Mesenchymal stem cell (in vitro differentiated cells and primary cell): ENCODE data around the gene KDM5B. TPM values are rescaled to one million over a fixed set of nuclear protein-coding genes. Genes with fewer than 3 reads are reported as not detected.
A peak's percentile ranks its signal among the peaks of the same experiment; 100 is the strongest.

Experiments
- DNase-seq: peaks from one replicate; pipeline ENCODE4 v3.0.0-alpha.2; 2013
- H2AFZ ChIP-seq: one replicate; pipeline ENCODE4 v1.6.1; 2013; ENCODE audit warnings: low read depth, mild to moderate bottlenecking, control low read depth, inconsistent platforms, low read length, moderate library complexity
- H2AK5ac ChIP-seq: 2 replicates; pipeline ENCODE4 v1.6.1; 2013; ENCODE audit warnings: low read length, moderate library complexity, mild to moderate bottlenecking, inconsistent platforms; ENCODE audit not compliant: severe bottlenecking
- H2BK120ac ChIP-seq: one replicate; pipeline ENCODE4 v1.6.1; 2013; ENCODE audit warnings: low read depth, mild to moderate bottlenecking, inconsistent platforms, low read length, moderate library complexity
- H2BK12ac ChIP-seq, 2 experiments: one replicate each; pipeline ENCODE4 v1.6.1; 2013; ENCODE audit warnings: inconsistent platforms in 2 of 2, low read length in 2 of 2, mild to moderate bottlenecking in 2 of 2, moderate library complexity in 2 of 2, control low read depth in 1 of 2
- H2BK15ac ChIP-seq: one replicate; pipeline ENCODE4 v1.6.1; 2013; ENCODE audit warnings: mild to moderate bottlenecking, low read depth, inconsistent platforms; ENCODE audit not compliant: poor library complexity, severe bottlenecking
- H2BK5ac ChIP-seq: 2 replicates; pipeline ENCODE4 v1.6.1; 2013; ENCODE audit warnings: low read depth, mild to moderate bottlenecking, low read length, control low read depth, inconsistent platforms; ENCODE audit not compliant: poor library complexity, severe bottlenecking
- H3K14ac ChIP-seq, 2 experiments: one replicate each; pipeline ENCODE4 v1.6.1; 2013; ENCODE audit warnings: inconsistent platforms in 2 of 2, low read length in 2 of 2, control low read depth in 1 of 2, mild to moderate bottlenecking in 1 of 2, moderate library complexity in 1 of 2
- H3K18ac ChIP-seq, 2 experiments: one replicate each; pipeline ENCODE4 v1.6.1; 2013; ENCODE audit warnings: inconsistent platforms in 2 of 2, low read length in 2 of 2, control low read depth in 1 of 2, low read depth in 1 of 2, mild to moderate bottlenecking in 1 of 2
- H3K23ac ChIP-seq, 2 experiments: one replicate each; pipeline ENCODE4 v1.6.1; 2013; ENCODE audit warnings: inconsistent platforms in 2 of 2, low read length in 2 of 2, mild to moderate bottlenecking in 2 of 2, moderate library complexity in 2 of 2, control low read depth in 1 of 2
- H3K27ac ChIP-seq: 2 replicates; pipeline ENCODE4 v1.5.1; 2013; ENCODE audit warnings: mild to moderate bottlenecking, moderate library complexity, low read length, control low read depth, inconsistent platforms; ENCODE audit not compliant: poor library complexity, severe bottlenecking
- H3K27me3 ChIP-seq, 2 experiments: 2 replicates each; pipeline versions ENCODE4 v1.6.1 to v1.7.0; 2013; ENCODE audit warnings: low read length in 2 of 2, mild to moderate bottlenecking in 2 of 2, moderate library complexity in 2 of 2, control low read depth in 1 of 2, inconsistent platforms in 1 of 2; ENCODE audit not compliant: control insufficient read depth in 1 of 2, insufficient read depth in 1 of 2
- H3K36me3 ChIP-seq, 2 experiments: 2 replicates each; pipeline versions ENCODE4 v1.6.1 to v1.7.0; 2013; ENCODE audit warnings: low read length in 2 of 2, control low read depth in 1 of 2, inconsistent platforms in 1 of 2, low read depth in 1 of 2, mild to moderate bottlenecking in 1 of 2; ENCODE audit not compliant: insufficient read depth in 2 of 2, control insufficient read depth in 1 of 2
- H3K4ac ChIP-seq, 2 experiments: one replicate each; pipeline ENCODE4 v1.6.1; 2013; ENCODE audit warnings: inconsistent platforms in 2 of 2, low read length in 2 of 2, mild to moderate bottlenecking in 2 of 2, moderate library complexity in 2 of 2, control low read depth in 1 of 2, low read depth in 1 of 2
- H3K4me1 ChIP-seq: 2 replicates; pipeline ENCODE4 v1.6.1; 2013; ENCODE audit warnings: low read depth, low read length, control low read depth; ENCODE audit not compliant: control insufficient read depth, insufficient read depth
- H3K4me2 ChIP-seq: 2 replicates; pipeline ENCODE4 v1.6.1; 2013; ENCODE audit warnings: low read length, mild to moderate bottlenecking, inconsistent platforms; ENCODE audit not compliant: poor library complexity, severe bottlenecking
- H3K4me3 ChIP-seq, 2 experiments: 2 replicates each; pipeline versions ENCODE4 v1.5.1 to v1.7.0; 2013; ENCODE audit warnings: low read length in 2 of 2, mild to moderate bottlenecking in 2 of 2, control low read depth in 1 of 2, low read depth in 1 of 2; ENCODE audit not compliant: insufficient read depth in 1 of 2
- H3K79me1 ChIP-seq: replicated peaks from 2 replicates; pipeline ENCODE4 v1.6.1; 2013; ENCODE audit warnings: mild to moderate bottlenecking, control low read depth, low read length, inconsistent platforms; ENCODE audit not compliant: poor library complexity, severe bottlenecking
- H3K9ac ChIP-seq: 2 replicates; pipeline ENCODE4 v1.7.0; 2013; ENCODE audit warnings: mild to moderate bottlenecking, low read length, moderate library complexity
- H3K9me3 ChIP-seq: 2 replicates; pipeline ENCODE4 v1.7.0; 2013; ENCODE audit warnings: mild to moderate bottlenecking, low read length; ENCODE audit not compliant: control insufficient read depth
- H4K8ac ChIP-seq: one replicate; pipeline ENCODE4 v1.6.1; 2013; ENCODE audit warnings: inconsistent platforms, mild to moderate bottlenecking, low read length, moderate library complexity
- H4K91ac ChIP-seq: one replicate; pipeline ENCODE4 v1.6.1; 2013; ENCODE audit warnings: mild to moderate bottlenecking, low read length, inconsistent platforms
- WGBS: methylation state at CpG from one replicate; pipeline ENCODE4 v1.1.7; 2013; ENCODE audit warnings: mixed read lengths; 5-methylcytosine and 5-hydroxymethylcytosine counted together
- polyA plus RNA-seq, 2 experiments: library from polyadenylated mRNA; stranded (reverse); fragments of 200-250 nt; gene quantifications; one replicate each; pipeline ENCODE4 v1.2.3, GENCODE V29; 2013

The KDM5B gene
- polyA plus RNA-seq (2013, experiment 1 of 2) = 35.8 TPM
- polyA plus RNA-seq (2013, experiment 2 of 2) = 33.6 TPM

DNA sequence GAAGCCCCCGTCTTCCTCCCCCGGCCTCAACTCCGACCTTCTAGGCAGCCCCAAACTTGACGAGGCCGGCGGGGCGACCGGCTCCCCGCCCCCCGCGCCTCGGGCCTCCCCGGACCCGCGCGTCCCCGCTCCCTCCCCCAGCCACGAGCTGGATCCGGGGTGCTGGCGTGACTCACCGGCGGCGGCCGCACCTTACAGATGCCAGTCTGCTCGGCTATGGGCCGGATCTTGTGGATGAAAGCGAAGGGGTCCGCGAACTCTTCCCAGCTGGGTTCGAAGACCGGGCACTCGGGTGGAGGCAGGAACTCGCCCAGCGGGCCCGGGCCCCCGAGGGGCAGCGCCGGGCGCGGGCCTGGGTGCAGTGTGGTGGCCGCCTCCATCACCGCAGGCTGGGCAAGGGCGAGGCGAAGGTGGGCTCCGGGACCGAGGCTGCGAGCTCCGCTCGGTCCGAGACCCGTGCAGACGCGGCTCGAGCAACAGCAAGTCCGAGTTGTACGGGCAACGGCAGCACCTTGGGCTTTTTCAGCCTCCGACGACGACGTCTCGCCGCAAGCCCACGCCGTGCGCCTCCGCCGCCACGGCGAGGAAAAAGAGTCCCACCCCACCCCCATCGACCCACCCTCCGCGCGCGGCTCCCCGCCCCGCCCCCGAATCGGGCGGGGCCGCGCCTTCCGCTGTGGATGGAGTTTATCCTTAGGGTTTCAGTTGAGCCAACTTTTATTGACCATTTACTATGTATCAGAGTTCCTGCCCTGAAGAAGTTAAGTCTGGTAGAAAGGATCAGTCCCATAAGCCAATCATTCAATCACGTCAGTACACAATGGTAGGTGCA lies at the start of gene KDM5B:
Gene KDM5B (minus strand): TSS at position 496 of the 832 bp plus-strand sequence. CDS start 116 bp downstream, at position 380.
- Histone ChIP-seq H3K9me3 (no peaks in the 10 kb centered on the region), H3K36me3 (no peaks in the 10 kb centered on the region), H3K9ac (peak within 1 kb of the TSS; percentile 95), H4K91ac (peak within 1 kb of the TSS; percentile 83), H3K23ac (peak within 1 kb of the TSS; percentile 20 to 97), H3K14ac (peak within 1 kb of the TSS; percentile 92 to 95), H3K4ac (peak within 1 kb of the TSS; percentile 88 to 98), H3K4me1 (peaks cover 20% of the 10 kb centered on the region), H2BK12ac (peak within 1 kb of the TSS in 1 of 2 experiments; percentile 83), H2BK15ac (peak within 1 kb of the TSS; percentile 94), H4K8ac (peak within 1 kb of the TSS; percentile 85), H3K27ac (peak within 1 kb of the TSS; percentile 72), H2BK5ac (peak within 1 kb of the TSS; percentile 71), H2BK120ac (peak within 1 kb of the TSS; percentile 85), H3K18ac (peak within 1 kb of the TSS; percentile 93 to 99), H3K4me3 (peak within 1 kb of the TSS; percentile 90 to 92), H3K4me2 (peak within 1 kb of the TSS; percentile 69), H3K27me3 (no peaks in the 10 kb centered on the region), H2AK5ac (no peak within 1 kb of the TSS), H2AFZ (peak within 1 kb of the TSS; percentile 29), H3K79me1 (peaks cover 10% of the 10 kb centered on the region)
- peak; percentile 74 for DNase-seq
- WGBS = under 1% methylated on average over 54 of the region's 84 CpGs

GRCh38 chr1:202857136-202857610 lies 49.0 kb upstream of the KDM5B start:
- no peaks in the 10 kb centered on the region for H3K9me3 ChIP-seq
- H3K14ac ChIP-seq = no peak overlapping the region
- H3K4me2 ChIP-seq = no peak overlapping the region
- no peak overlapping the region for H2AK5ac ChIP-seq
- no peaks in the 10 kb centered on the region for H3K79me1 ChIP-seq
- no peak for DNase-seq
- H3K9ac ChIP-seq = no peak overlapping the region
- no peak overlapping the region for H2AFZ ChIP-seq
- no peak overlapping the region for H3K4ac ChIP-seq
- H3K4me1 ChIP-seq = peaks cover 5% of the 10 kb centered on the region
- no peak overlapping the region for H3K18ac ChIP-seq
- H3K4me3 ChIP-seq = no peak overlapping the region
- no peak overlapping the region for H3K23ac ChIP-seq
- peaks cover 0 to 2% of the 10 kb centered on the region in 2 experiments for H3K27me3 ChIP-seq
- no peak overlapping the region for H4K91ac ChIP-seq
- no peak overlapping the region for H2BK5ac ChIP-seq
- no peak overlapping the region for H4K8ac ChIP-seq
- H3K27ac ChIP-seq = no peak overlapping the region
- no peak overlapping the region for H2BK120ac ChIP-seq
- H2BK12ac ChIP-seq = no peak overlapping the region
- WGBS = 65% methylated on average over 3 of the region's 4 CpGs
- peaks cover 0 to 3% of the 10 kb centered on the region in 2 experiments for H3K36me3 ChIP-seq
- no peak overlapping the region for H2BK15ac ChIP-seq

GRCh38 chr1:202856014-202856413 lies 47.8 kb upstream of the KDM5B start:
- H3K36me3 ChIP-seq = peaks cover 0 to 3% of the 10 kb centered on the region in 2 experiments
- peaks cover 0 to 2% of the 10 kb centered on the region in 2 experiments for H3K27me3 ChIP-seq
- no peak overlapping the region for H3K23ac ChIP-seq
- no peak overlapping the region for H3K18ac ChIP-seq
- WGBS = 94% methylated on average over 1 of the region's 2 CpGs
- peaks cover 3% of the 10 kb centered on the region for H3K4me1 ChIP-seq
- no peak overlapping the region for H2AFZ ChIP-seq
- H2AK5ac ChIP-seq = no peak overlapping the region
- no peak overlapping the region for H4K8ac ChIP-seq
- H4K91ac ChIP-seq = no peak overlapping the region
- H3K4me3 ChIP-seq = no peak overlapping the region
- H3K9me3 ChIP-seq = no peaks in the 10 kb centered on the region
- H3K9ac ChIP-seq = no peak overlapping the region
- H3K4me2 ChIP-seq = no peak overlapping the region
- no peak overlapping the region for H2BK5ac ChIP-seq
- DNase-seq = no peak
- H3K4ac ChIP-seq = no peak overlapping the region
- no peak overlapping the region for H2BK15ac ChIP-seq
- H3K14ac ChIP-seq = no peak overlapping the region
- H3K27ac ChIP-seq = no peak overlapping the region
- no peaks in the 10 kb centered on the region for H3K79me1 ChIP-seq
- H2BK12ac ChIP-seq = no peak overlapping the region
- no peak overlapping the region for H2BK120ac ChIP-seq

GRCh38 chr1:202854787-202855186 lies 46.6 kb upstream of the KDM5B start:
- Histone ChIP-seq H2AFZ (no peak overlapping the region), H4K8ac (no peak overlapping the region), H2BK120ac (no peak overlapping the region), H3K36me3 (peaks cover 0 to 3% of the 10 kb centered on the region in 2 experiments), H3K14ac (no peak overlapping the region), H3K4ac (no peak overlapping the region), H3K9ac (no peak overlapping the region), H3K18ac (no peak overlapping the region), H2AK5ac (no peak overlapping the region), H3K4me2 (no peak overlapping the region), H3K23ac (no peak overlapping the region), H4K91ac (no peak overlapping the region), H3K79me1 (no peaks in the 10 kb centered on the region), H3K27ac (no peak overlapping the region), H2BK5ac (no peak overlapping the region), H3K9me3 (no peaks in the 10 kb centered on the region), H3K4me3 (no peak overlapping the region), H3K27me3 (peaks cover 0 to 2% of the 10 kb centered on the region in 2 experiments), H2BK15ac (no peak overlapping the region), H3K4me1 (peaks cover 3% of the 10 kb centered on the region), H2BK12ac (no peak overlapping the region)
- DNase-seq = no peak
- WGBS = 89% methylated on average over 8 of the region's 8 CpGs
